ENCODE measurements around the gene SARS1. TPM values are rescaled to one million over a fixed set of nuclear protein-coding genes. Genes with fewer than 3 reads are reported as not detected.

SARS1 gene
- total RNA-seq, 1 donor from 2014 or later, result 113 TPM

GRCh38 chr1:109228167-109228566 is 14.4 kb downstream of the SARS1 start:
- DNase-seq (ENCODE audit: low spot score), result no peak

- DNase-seq (ENCODE audit: low spot score), result no peak
These were observed 15.9 kb downstream of the SARS1 start for GRCh38 chr1:109229531-109230127.

GRCh38 chr1:109231066-109231465 is 17.3 kb downstream of the SARS1 start:
- DNase-seq (ENCODE audit: low spot score), result no peak

GRCh38 chr1:109235137-109235536 is 21.4 kb downstream of the SARS1 start:
- no peak for DNase-seq (ENCODE audit: low spot score)

- no peak for DNase-seq (ENCODE audit: low spot score)
These were observed 23.8 kb downstream of the SARS1 start for GRCh38 chr1:109237512-109237911.

- no peak for DNase-seq (ENCODE audit: low spot score)
These were observed 24.7 kb downstream of the SARS1 start for GRCh38 chr1:109238382-109238781.

- no peak for DNase-seq (ENCODE audit: low spot score)
These were observed 25.3 kb downstream of the SARS1 start for GRCh38 chr1:109239047-109239408.

GRCh38 chr1:109239409-109240068 is 25.8 kb downstream of the SARS1 start:
- no peak for DNase-seq (ENCODE audit: low spot score)

- no peak for DNase-seq (ENCODE audit: low spot score)
These were observed 26.7 kb downstream of the SARS1 start for GRCh38 chr1:109240158-109241152.

GRCh38 chr1:109241344-109241743 is 27.6 kb downstream of the SARS1 start:
- no peak for DNase-seq (ENCODE audit: low spot score)

GRCh38 chr1:109241841-109242345 is 28.2 kb downstream of the SARS1 start:
- no peak for DNase-seq (ENCODE audit: low spot score)

GRCh38 chr1:109242387-109242786 is 28.7 kb downstream of the SARS1 start:
- DNase-seq (ENCODE audit: low spot score), result no peak

- no peak for DNase-seq (ENCODE audit: low spot score)
These were observed 29.5 kb downstream of the SARS1 start for GRCh38 chr1:109243221-109243620.

- no peak for DNase-seq (ENCODE audit: low spot score)
These were observed 30.3 kb downstream of the SARS1 start for GRCh38 chr1:109243860-109244552.

- no peak for DNase-seq (ENCODE audit: low spot score)
These were observed 32.4 kb downstream of the SARS1 start for GRCh38 chr1:109246141-109246551.

- no peak for DNase-seq (ENCODE audit: low spot score)
These were observed 34.0 kb downstream of the SARS1 start for GRCh38 chr1:109247401-109248365.

GRCh38 chr1:109248444-109248796 is 34.7 kb downstream of the SARS1 start:
- DNase-seq (ENCODE audit: low spot score), result no peak

GRCh38 chr1:109248797-109249629 is 35.3 kb downstream of the SARS1 start, which contains the start of gene CELSR2:
Gene CELSR2, plus strand, starts transcription at chr1:109249539. Its CDS starts 541 bp downstream, at chr1:109250080.
- no peak for DNase-seq (ENCODE audit: low spot score)

- no peak for DNase-seq (ENCODE audit: low spot score)
These were observed 36.1 kb downstream of the SARS1 start for GRCh38 chr1:109249654-109250401.
